GM13976 (cell line): ENCODE measurements around the gene GALNT12.

Source experiments
- DNase-seq: peaks from one replicate; pipeline ENCODE4 v3.0.0; 2012; ENCODE audit warnings: low spot score
- in situ Hi-C: fragments of 300-500 bp; cut with MboI; formaldehyde crosslinking; loops from one replicate; pipeline ENCODE4 v1.12.0; 2022; ENCODE audit warnings: low sequenced_read_pairs, mixed read lengths, inconsistent platforms; ENCODE audit not compliant: unreplicated experiment
- TF ChIP-seq, protein P1 (sequence below): IDR thresholded peaks from 2 replicates; pipeline ENCODE4 v1.5.1; 2012; ENCODE audit warnings: borderline replicate concordance, mild to moderate bottlenecking; ENCODE audit not compliant: insufficient read depth; ENCODE audit errors: extremely low read depth, missing control alignments, control extremely low read depth

Gene GALNT12

DNA sequence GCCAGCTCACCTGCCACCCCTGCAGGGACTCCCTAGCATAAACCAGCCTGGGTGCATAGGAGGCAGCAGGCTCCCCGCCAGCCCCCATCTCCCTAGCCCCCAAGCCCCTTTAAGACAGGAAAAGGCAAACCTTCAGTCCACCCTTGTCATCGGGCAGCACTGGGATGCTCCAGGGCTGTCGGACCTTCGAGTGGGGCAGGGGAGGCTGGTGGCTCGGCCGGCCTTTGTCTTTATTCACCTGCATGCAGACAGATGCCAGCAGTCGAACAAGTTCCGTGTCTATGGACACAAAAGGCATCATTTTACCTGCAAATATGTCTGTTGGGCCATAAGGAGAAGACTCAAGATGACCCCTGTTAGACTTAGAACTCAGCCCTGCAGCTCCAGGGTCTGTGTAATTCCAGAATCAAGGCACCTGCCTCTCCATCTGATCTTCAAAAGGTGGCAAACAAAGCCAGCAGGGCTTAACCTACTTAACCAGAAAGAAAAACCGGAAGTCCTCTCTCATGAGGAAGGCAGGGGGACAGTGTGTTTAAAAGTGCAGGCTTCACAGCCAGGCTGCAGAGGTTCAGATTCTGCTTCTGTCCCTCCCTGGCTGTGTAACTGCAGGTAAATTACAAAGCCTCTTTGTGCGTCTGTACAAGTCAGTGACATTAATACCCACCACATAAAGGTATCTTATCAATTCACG is 27.3 kb upstream of the GALNT12 start:
- TF ChIP-seq, protein P1, sequence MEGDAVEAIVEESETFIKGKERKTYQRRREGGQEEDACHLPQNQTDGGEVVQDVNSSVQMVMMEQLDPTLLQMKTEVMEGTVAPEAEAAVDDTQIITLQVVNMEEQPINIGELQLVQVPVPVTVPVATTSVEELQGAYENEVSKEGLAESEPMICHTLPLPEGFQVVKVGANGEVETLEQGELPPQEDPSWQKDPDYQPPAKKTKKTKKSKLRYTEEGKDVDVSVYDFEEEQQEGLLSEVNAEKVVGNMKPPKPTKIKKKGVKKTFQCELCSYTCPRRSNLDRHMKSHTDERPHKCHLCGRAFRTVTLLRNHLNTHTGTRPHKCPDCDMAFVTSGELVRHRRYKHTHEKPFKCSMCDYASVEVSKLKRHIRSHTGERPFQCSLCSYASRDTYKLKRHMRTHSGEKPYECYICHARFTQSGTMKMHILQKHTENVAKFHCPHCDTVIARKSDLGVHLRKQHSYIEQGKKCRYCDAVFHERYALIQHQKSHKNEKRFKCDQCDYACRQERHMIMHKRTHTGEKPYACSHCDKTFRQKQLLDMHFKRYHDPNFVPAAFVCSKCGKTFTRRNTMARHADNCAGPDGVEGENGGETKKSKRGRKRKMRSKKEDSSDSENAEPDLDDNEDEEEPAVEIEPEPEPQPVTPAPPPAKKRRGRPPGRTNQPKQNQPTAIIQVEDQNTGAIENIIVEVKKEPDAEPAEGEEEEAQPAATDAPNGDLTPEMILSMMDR: no peak
- DNase-seq: no peak
- in situ Hi-C loops: no loop called here

DNA sequence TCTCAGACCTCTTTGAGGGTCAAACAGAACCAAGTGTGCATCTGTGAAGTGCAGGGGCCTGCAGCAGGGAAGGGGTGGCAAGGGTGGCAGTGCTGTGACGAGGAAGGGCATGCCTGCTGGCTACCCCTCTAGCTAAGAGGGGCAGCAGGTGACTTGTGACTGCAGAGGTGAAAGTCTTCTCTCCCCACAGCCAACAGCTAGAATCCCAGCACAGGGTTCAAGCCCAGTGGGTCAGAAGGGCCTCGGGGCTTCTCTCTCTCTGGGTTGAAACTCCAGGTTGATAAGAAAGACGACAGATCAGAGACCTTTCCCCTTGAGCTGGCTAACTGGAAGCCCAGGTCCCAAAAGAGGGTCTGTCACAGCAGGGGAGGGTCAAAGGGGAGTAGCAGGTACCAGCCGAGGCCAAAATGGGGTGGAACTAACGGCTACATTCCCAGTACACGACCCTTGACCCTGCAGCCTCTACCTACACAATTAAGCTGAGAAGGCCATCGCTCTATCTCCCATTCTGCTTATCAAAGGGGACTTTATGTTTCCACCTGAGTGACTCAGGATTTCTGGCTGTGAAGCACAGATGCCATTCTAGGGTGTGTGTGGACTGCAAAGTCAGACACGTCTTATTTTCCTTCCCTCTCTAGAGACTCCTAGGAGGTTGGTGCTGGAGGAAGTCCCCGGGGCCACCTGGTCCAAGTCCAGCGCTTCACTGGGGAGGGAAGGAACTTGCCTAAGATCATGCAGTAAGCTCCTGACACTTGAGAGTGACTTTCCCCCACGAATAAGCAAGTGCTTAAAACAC is 25.7 kb upstream of the GALNT12 start:
- in situ Hi-C loops: no loop called here
- DNase-seq: peak; percentile 3
- TF ChIP-seq, protein P1: no peak

DNA sequence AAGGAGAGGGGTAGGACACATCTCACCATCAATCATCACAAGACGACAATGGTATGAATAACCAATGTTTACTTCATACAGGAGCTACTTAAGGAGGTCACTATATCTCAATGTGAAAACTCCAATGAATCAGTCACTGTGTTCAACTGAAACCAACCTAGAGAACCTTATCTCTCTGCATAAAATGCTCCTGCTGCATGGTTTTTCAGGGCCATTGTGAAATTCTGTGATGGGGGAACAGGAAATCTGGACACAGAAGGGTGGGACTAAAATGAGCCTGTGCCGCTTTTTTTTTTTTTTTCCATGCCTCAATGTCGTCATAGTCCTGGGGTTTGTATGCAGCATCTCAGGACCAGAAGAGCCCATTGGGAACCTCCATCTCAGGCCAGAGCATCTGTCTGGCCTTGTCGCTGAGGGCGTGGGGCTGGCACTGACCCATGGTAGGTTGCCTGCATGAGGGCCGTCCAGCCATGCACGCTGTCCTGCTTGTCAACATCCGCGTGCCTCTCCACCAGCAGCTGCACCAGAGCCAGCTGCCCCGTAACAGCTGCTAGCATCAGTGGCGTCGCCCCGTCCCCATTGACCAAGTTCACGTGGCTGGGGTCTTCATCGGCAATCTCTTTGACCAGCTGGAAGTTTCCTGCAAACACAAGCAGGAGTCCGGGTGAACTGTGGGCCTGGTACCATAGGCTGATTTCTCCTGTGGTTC is 23.8 kb upstream of the GALNT12 start:
- peak; percentile 6 for DNase-seq
- in situ Hi-C loops: no loop called here

DNA sequence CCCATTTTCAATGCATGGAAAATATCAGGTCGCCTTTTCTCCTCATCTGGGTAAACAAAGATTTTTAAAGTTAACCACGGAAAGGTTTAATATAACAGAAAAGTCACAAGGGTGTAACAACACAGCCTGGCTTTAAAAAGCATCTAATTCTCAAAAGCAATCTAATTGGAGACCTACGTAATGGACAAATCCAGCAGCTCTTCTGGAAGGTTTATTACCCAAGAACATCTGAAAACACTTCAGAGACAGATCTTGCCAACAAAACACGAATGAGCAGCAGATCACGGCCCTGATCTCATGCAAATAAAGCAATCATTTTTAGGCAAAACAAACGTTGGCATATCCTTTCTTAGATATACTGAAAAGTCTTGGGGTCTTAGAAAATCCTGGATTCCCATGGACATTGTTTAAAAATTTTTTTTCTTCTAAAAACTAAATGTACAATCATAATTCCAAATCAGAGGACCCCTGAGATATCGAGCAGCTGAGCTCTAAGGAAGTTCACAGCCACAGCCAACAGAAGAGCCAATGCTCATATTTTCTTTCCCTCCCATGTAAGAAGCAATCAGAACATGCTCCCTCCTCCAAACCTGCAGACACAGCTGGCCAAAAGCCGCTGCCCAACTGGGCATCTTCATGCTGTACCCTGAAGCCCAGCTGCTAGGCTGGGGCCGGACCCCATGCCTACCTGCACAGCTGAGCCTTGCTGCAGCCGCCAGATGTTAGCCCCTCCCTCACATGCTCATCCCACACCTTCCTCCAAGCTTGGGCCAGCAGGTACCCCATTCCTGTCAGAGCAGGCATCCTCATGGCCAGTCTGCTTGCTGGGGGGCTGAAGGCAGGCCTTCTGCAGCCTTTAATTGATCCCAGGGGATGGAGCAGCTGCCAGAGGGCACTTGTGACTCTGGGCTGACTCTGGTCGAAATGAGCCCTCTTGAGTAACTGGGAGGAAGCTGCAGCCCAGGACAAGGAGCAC is 22.4 kb upstream of the GALNT12 start:
- DNase-seq: no peak
- TF ChIP-seq, protein P1: no peak
- in situ Hi-C loops: no loop called here

More for the DNA sequence above, 23.8 kb upstream of the GALNT12 start:
- TF ChIP-seq, protein P1: no peak

DNA sequence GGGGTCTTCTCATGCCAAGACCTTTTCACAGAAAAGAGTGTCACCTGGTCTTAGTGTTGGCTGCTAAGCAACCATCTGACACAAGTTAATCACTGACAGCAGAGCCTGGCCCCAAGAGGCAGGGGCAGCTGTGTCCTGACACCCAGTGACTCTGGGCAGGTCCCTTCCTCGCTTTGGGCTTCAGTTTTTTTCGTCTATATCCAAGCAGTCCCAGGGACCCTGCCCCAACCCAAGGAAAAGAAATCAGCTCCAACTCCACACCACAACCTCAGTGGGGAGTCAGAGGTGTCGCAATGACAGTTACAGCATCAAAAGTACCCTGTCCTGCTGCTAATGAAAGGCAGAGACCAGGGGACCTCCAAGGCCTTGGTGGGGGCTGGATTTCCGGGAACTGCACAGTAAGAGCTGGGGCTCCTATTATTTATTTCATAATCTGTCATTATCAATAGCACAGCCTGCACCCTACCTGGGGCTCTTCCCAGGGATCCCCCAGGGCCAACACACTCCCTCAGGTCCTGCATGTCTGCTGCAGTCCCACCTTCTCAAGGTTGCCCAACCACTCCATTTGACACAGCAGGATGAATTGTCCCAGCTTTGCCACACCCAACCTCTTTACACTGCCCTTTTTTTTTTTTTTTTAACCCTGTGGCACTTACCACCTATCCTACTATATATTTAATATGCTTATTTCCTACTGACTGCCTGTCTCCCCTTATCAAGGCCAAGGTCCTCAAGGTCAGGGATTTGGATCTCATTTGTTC is 20.5 kb upstream of the GALNT12 start:
- TF ChIP-seq, protein P1: no peak
- DNase-seq: no peak
- in situ Hi-C loops: no loop called here
